CD4-positive, alpha-beta T cell (primary cell): ENCODE data around the gene MRPS34. TPM values are rescaled to one million over a fixed set of nuclear protein-coding genes. Genes with fewer than 3 reads are reported as not detected.

Source experiments
- ATAC-seq: fragments of 200-7000 bp; cut with Tn5 transposase; one replicate; pipeline ENCODE4 v1.10.0; 2022; ENCODE audit warnings: mild to moderate bottlenecking; ENCODE audit not compliant: poor library complexity
- CTCF ChIA-PET: fragments of 350-600 bp; sonication (Branson Sonifier 250); formaldehyde crosslinking; loops from one replicate; lab custom pipeline; 2021; ENCODE audit warnings: antibody characterized with exemption, inconsistent platforms; lab: Charles Lee
- POLR2A ChIA-PET: fragments of 350-600 bp; sonication (Branson Sonifier 250); formaldehyde crosslinking; loops from one replicate; lab custom pipeline; 2021; ENCODE audit warnings: antibody characterized with exemption, inconsistent platforms; lab: Charles Lee
- DNase-seq, 14 experiments: peaks; one replicate each; pipeline ENCODE4 v3.0.0-alpha.2; 2013 to 2020; ENCODE audit warnings: mixed read lengths in 2 of 14
- H3K27ac ChIP-seq, 2 donors: one replicate each; pipeline versions ENCODE4 v1.5.1 to v1.7.0; 2013; ENCODE audit warnings: low read length in 2 of 2, low read depth in 1 of 2, mild to moderate bottlenecking in 1 of 2
- H3K27me3 ChIP-seq, 2 experiments: 1 replicate in 1 of 2; 2 replicates in 1 of 2; pipeline versions ENCODE4 v1.6.1 to v1.7.0; 2013; ENCODE audit warnings: low read length in 2 of 2, control low read depth in 1 of 2, mild to moderate bottlenecking in 1 of 2, moderate library complexity in 1 of 2; ENCODE audit not compliant: insufficient read depth in 2 of 2, control insufficient read depth in 1 of 2
- H3K36me3 ChIP-seq: one replicate; pipeline ENCODE4 v1.6.1; 2013; ENCODE audit warnings: low read length, control low read depth; ENCODE audit not compliant: insufficient read depth
- H3K4me1 ChIP-seq: one replicate; pipeline ENCODE4 v1.6.1; 2013; ENCODE audit warnings: low read length, control low read depth; ENCODE audit not compliant: insufficient read depth
- H3K4me3 ChIP-seq: one replicate; pipeline ENCODE4 v1.5.1; 2013; ENCODE audit warnings: mild to moderate bottlenecking, low read length, moderate library complexity
- H3K9me3 ChIP-seq, 2 experiments: 1 replicate in 1 of 2; 2 replicates in 1 of 2; pipeline versions ENCODE4 v1.6.1 to v1.7.0; 2013; ENCODE audit warnings: low read length in 2 of 2, mild to moderate bottlenecking in 2 of 2, control low read depth in 1 of 2, moderate library complexity in 1 of 2; ENCODE audit not compliant: control insufficient read depth in 1 of 2, insufficient read depth in 1 of 2
- H3K27ac Mint-ChIP-seq: one replicate; pipeline ENCODE4 v1.8.0; 2020; ENCODE audit warnings: mixed read lengths
- H3K27me3 Mint-ChIP-seq: one replicate; pipeline ENCODE4 v1.8.0; 2021; ENCODE audit warnings: mixed read lengths
- H3K36me3 Mint-ChIP-seq: one replicate; pipeline ENCODE4 v1.8.0; 2021; ENCODE audit warnings: low read depth, mixed read lengths
- H3K4me1 Mint-ChIP-seq: one replicate; pipeline ENCODE4 v1.8.0; 2021; ENCODE audit warnings: low read depth, mixed read lengths
- H3K4me3 Mint-ChIP-seq: one replicate; pipeline ENCODE4 v1.8.0; 2020; ENCODE audit warnings: mild to moderate bottlenecking, mixed read lengths
- H3K9me3 Mint-ChIP-seq: one replicate; pipeline ENCODE4 v1.8.0; 2020; ENCODE audit warnings: mixed read lengths
- CTCF ChIP-seq: fragments of 200-600 bp; IDR thresholded peaks from one replicate; pipeline ENCODE4 v1.8.0; 2022; ENCODE audit warnings: antibody characterized with exemption, mild to moderate bottlenecking
- intact Hi-C, 2 experiments: fragments of 100-400 bp; cut with DNase I in 1 of 2; cut with micrococcal nuclease in 1 of 2; formaldehyde crosslinking; loops; one replicate each; pipeline versions ENCODE4 v1.15.1 to v1.9.0; 2023 to 2025; cut with DNase I, micrococcal nuclease
- total RNA-seq, 174 experiments: library from RNA in 2 of 174; stranded (reverse) in 2 of 174; gene quantifications; one replicate each; pipeline ENCODE4 v1.2.3 and lab custom pipeline; 2021 to 2026

The MRPS34 gene
- total RNA-seq, 2 experiments from 2014 or later: 25.5 to 26.9 TPM

GRCh38 chr16:1732071-1732470, 40.9 kb downstream of the MRPS34 start:
- no peak for TF ChIP-seq CTCF
- Mint-ChIP-seq H3K4me1 (peaks cover 6% of the 10 kb centered on the region), H3K27me3 (no peaks in the 10 kb centered on the region), H3K36me3 (peaks cover 29% of the 10 kb centered on the region), H3K9me3 (no peaks in the 10 kb centered on the region), H3K4me3 (no peak overlapping the region), H3K27ac (no peak overlapping the region)
- POLR2A ChIA-PET: no interaction called here
- DNase-seq (peak in 1 of 14 experiments; percentile 6), ATAC-seq (no peak)
- Histone ChIP-seq H3K36me3 (peaks cover 58% of the 10 kb centered on the region), H3K4me3 (no peak overlapping the region), H3K27ac (no peak overlapping the region), H3K4me1 (no peaks in the 10 kb centered on the region), H3K9me3 (peaks cover 0 to 6% of the 10 kb centered on the region in 2 experiments), H3K27me3 (no peaks in the 10 kb centered on the region)
- intact Hi-C loops: no loop called here
- CTCF ChIA-PET: interaction anchor here (1.3 kb wide), 1 partner anchor 26 kb away, joined by 4 read pairs; the partner anchor contains the start of gene MAPK8IP3

- H3K4me3 ChIP-seq: no peak overlapping the region
- no peak for ATAC-seq
- no peak overlapping the region for H3K4me3 Mint-ChIP-seq
- no peak for DNase-seq
- H3K27me3 ChIP-seq: no peaks in the 10 kb centered on the region
- H3K9me3 ChIP-seq: peaks cover 0 to 6% of the 10 kb centered on the region in 2 experiments
- ChIA-PET CTCF (no interaction called here), POLR2A (no interaction called here)
- H3K9me3 Mint-ChIP-seq: no peaks in the 10 kb centered on the region
- H3K36me3 Mint-ChIP-seq: peaks cover 33% of the 10 kb centered on the region
- no peak overlapping the region for H3K27ac ChIP-seq
- intact Hi-C loops: no loop called here
- H3K4me1 ChIP-seq: peaks cover 2% of the 10 kb centered on the region
- no peak for TF ChIP-seq CTCF
- peaks cover 62% of the 10 kb centered on the region for H3K36me3 ChIP-seq
- peaks cover 10% of the 10 kb centered on the region for H3K4me1 Mint-ChIP-seq
- no peaks in the 10 kb centered on the region for H3K27me3 Mint-ChIP-seq
- H3K27ac Mint-ChIP-seq: no peak overlapping the region
Measured at GRCh38 chr16:1731603-1732002, 41.3 kb downstream of the MRPS34 start.

- peaks cover 2% of the 10 kb centered on the region for H3K4me1 ChIP-seq
- Mint-ChIP-seq H3K4me1 (peaks cover 10% of the 10 kb centered on the region), H3K9me3 (no peaks in the 10 kb centered on the region), H3K27ac (no peak overlapping the region), H3K27me3 (no peaks in the 10 kb centered on the region), H3K36me3 (peaks cover 37% of the 10 kb centered on the region), H3K4me3 (no peak overlapping the region)
- ATAC-seq (no peak), DNase-seq (no peak)
- H3K9me3 ChIP-seq: peaks cover 0 to 1% of the 10 kb centered on the region in 2 experiments
- ChIA-PET POLR2A (no interaction called here), CTCF (no interaction called here)
- H3K4me3 ChIP-seq: no peak overlapping the region
- H3K27ac ChIP-seq: no peak overlapping the region
- H3K27me3 ChIP-seq: no peaks in the 10 kb centered on the region
- no peak for TF ChIP-seq CTCF
- H3K36me3 ChIP-seq: peaks cover 68% of the 10 kb centered on the region
- intact Hi-C loops: no loop called here
Measured at GRCh38 chr16:1731073-1731472, 41.9 kb downstream of the MRPS34 start.
